Esophagus muscularis mucosa (tissue), 4 donors: Measurements from ENCODE around the gene SLC25A47.

Experiments
- EP300 ChIP-seq: sonication (generic); formaldehyde crosslinking; IDR thresholded peaks from one replicate; pipeline ENCODE4 v1.6.1; 2017; ENCODE audit warnings: antibody characterized with exemption
- POLR2A ChIP-seq: fragments of 450-650 bp; IDR thresholded peaks from one replicate; pipeline ENCODE4 v1.6.1; 2017; ENCODE audit warnings: antibody characterized with exemption, moderate library complexity, mild to moderate bottlenecking, low read depth
- POLR2AphosphoS5 ChIP-seq, 2 donors: sonication (generic); formaldehyde crosslinking; IDR thresholded peaks; one replicate each; pipeline ENCODE4 v1.6.1; 2017; ENCODE audit warnings: antibody characterized with exemption in 2 of 2
- TF ChIP-seq, protein P1 (sequence below), 3 experiments: fragments of 200-600 bp in 2 of 3; fragments of 450-650 bp in 1 of 3; sonication (generic) in 2 of 3; IDR thresholded peaks; one replicate each; pipeline ENCODE4 v1.5.1; 2017 to 2019; ENCODE audit warnings: antibody characterized with exemption in 3 of 3, mild to moderate bottlenecking in 2 of 3, moderate library complexity in 1 of 3

DNA sequence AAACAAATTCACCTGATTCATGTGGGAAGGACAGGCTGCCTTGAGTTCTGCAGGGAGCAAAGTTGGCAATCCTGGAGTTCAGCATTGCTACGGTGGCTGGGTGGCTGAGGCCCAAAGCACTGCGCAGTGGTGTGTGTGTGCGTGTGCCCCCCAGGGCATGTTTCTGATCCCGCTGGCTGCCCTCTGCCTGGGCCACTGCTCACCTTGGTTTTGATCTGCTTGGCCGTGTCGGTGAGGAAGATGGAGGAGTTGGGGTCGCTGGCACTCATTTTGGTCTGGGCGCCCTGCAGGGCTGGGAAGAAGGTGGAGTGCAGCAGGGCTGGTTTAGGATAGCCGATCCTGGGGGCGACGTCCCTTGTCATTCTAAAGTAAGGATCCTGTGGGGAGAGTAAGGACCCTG lies 19.1 kb downstream of the SLC25A47 start:
- TF ChIP-seq, protein P1, sequence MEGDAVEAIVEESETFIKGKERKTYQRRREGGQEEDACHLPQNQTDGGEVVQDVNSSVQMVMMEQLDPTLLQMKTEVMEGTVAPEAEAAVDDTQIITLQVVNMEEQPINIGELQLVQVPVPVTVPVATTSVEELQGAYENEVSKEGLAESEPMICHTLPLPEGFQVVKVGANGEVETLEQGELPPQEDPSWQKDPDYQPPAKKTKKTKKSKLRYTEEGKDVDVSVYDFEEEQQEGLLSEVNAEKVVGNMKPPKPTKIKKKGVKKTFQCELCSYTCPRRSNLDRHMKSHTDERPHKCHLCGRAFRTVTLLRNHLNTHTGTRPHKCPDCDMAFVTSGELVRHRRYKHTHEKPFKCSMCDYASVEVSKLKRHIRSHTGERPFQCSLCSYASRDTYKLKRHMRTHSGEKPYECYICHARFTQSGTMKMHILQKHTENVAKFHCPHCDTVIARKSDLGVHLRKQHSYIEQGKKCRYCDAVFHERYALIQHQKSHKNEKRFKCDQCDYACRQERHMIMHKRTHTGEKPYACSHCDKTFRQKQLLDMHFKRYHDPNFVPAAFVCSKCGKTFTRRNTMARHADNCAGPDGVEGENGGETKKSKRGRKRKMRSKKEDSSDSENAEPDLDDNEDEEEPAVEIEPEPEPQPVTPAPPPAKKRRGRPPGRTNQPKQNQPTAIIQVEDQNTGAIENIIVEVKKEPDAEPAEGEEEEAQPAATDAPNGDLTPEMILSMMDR (IDR thresholded peaks at IDR 0.05) = no peak
- TF ChIP-seq POLR2AphosphoS5 (IDR thresholded peaks at IDR 0.05) (no peak), POLR2A (no peak), EP300 (no peak)
